GM21367 (cell line): ENCODE data around the gene UBAC2.
A peak's percentile ranks its signal among the peaks of the same experiment; 100 is the strongest.

ENCODE experiments used
- ATAC-seq: cut with Tn5 transposase; IDR thresholded peaks from one replicate; pipeline ENCODE4 v1.9.1; 2021; ENCODE audit not compliant: unreplicated experiment

UBAC2 gene

GRCh38 chr13:99200432-99201167 lies at the start of gene UBAC2:
TSS of gene UBAC2 (plus strand) at chr13:99200854. CDS start at chr13:99200909, 55 bp downstream.
- peak; percentile 52 for ATAC-seq

GRCh38 chr13:99151516-99151915 lies 49.1 kb upstream of the UBAC2 start:
- peak; percentile 86 for ATAC-seq

GRCh38 chr13:99153219-99153618 lies 47.4 kb upstream of the UBAC2 start:
- ATAC-seq, result no peak

GRCh38 chr13:99154064-99154463 lies 46.6 kb upstream of the UBAC2 start:
- no peak for ATAC-seq

GRCh38 chr13:99155821-99156220 lies 44.8 kb upstream of the UBAC2 start:
- no peak for ATAC-seq

- no peak for ATAC-seq
Observed at GRCh38 chr13:99157046-99157445, 43.6 kb upstream of the UBAC2 start.

- ATAC-seq, result no peak
Observed at GRCh38 chr13:99158846-99159245, 41.8 kb upstream of the UBAC2 start.

- no peak for ATAC-seq
Observed at GRCh38 chr13:99159331-99160061, 41.2 kb upstream of the UBAC2 start.

GRCh38 chr13:99160415-99160814 lies 40.2 kb upstream of the UBAC2 start:
- no peak for ATAC-seq

- ATAC-seq, result no peak
Observed at GRCh38 chr13:99161512-99161911, 39.1 kb upstream of the UBAC2 start.

- ATAC-seq, result no peak
Observed at GRCh38 chr13:99162567-99163361, 37.9 kb upstream of the UBAC2 start.

- ATAC-seq, result no peak
Observed at GRCh38 chr13:99164226-99164625, 36.4 kb upstream of the UBAC2 start.

GRCh38 chr13:99165753-99166587 lies 34.7 kb upstream of the UBAC2 start:
- no peak for ATAC-seq

GRCh38 chr13:99172951-99173350 lies 27.7 kb upstream of the UBAC2 start:
- no peak for ATAC-seq

- ATAC-seq, result no peak
Observed at GRCh38 chr13:99173606-99174005, 27.0 kb upstream of the UBAC2 start.

GRCh38 chr13:99174533-99175100 lies 26.0 kb upstream of the UBAC2 start:
- no peak for ATAC-seq

GRCh38 chr13:99176309-99177276 lies 24.1 kb upstream of the UBAC2 start:
- peak; percentile 57 for ATAC-seq

- peak; percentile 70 for ATAC-seq
Observed at GRCh38 chr13:99178636-99179035, 22.0 kb upstream of the UBAC2 start.

- no peak for ATAC-seq
Observed at GRCh38 chr13:99179460-99179859, 21.2 kb upstream of the UBAC2 start.
